ENCODE measurements around the gene PKHD1.

PKHD1 gene

GRCh38 chr6:51718533-51718932, 368.9 kb downstream of the PKHD1 start:
- DNase-seq (ENCODE audit: low read depth in 1 of 2, low spot score in 1 of 2) = no peak
- TF ChIP-seq POLR2AphosphoS5 (IDR thresholded peaks at IDR 0.05; ENCODE audit: low read depth) = no peak
- TF ChIP-seq REST (IDR thresholded peaks at IDR 0.05; ENCODE audit: insufficient replicate concordance, low read depth) = no peak
- TF ChIP-seq GABPA (IDR thresholded peaks at IDR 0.05; ENCODE audit: low read depth) = no peak
- TF ChIP-seq CTCF (IDR thresholded peaks at IDR 0.05; ENCODE audit: insufficient read depth, low read length) = no peak
- TF ChIP-seq SPI1 (IDR thresholded peaks at IDR 0.05; ENCODE audit: borderline replicate concordance, low read depth) = no peak
- no peak overlapping the region for H3K27ac ChIP-seq (replicated peaks)
- no peak overlapping the region for H3K4me3 ChIP-seq (replicated peaks; ENCODE audit: insufficient read depth, low read length)
- H3K27me3 ChIP-seq (ENCODE audit: insufficient read depth, poor library complexity, severe bottlenecking) = no peaks in the 10 kb centered on the region

- no peak for DNase-seq (ENCODE audit: low read depth in 1 of 2, low spot score in 1 of 2)
- Histone ChIP-seq H3K27me3 (ENCODE audit: insufficient read depth, poor library complexity, severe bottlenecking) (no peaks in the 10 kb centered on the region), H3K4me3 (replicated peaks; ENCODE audit: insufficient read depth, low read length) (no peak overlapping the region), H3K27ac (replicated peaks) (no peak overlapping the region)
- no peak for TF ChIP-seq POLR2AphosphoS5 (IDR thresholded peaks at IDR 0.05; ENCODE audit: low read depth)
Observed at GRCh38 chr6:51717477-51717876, 369.9 kb downstream of the PKHD1 start.

GRCh38 chr6:51711876-51712275, 375.5 kb downstream of the PKHD1 start:
- no peak for DNase-seq (ENCODE audit: low read depth in 1 of 2, low spot score in 1 of 2)
- no peaks in the 10 kb centered on the region for H3K27me3 ChIP-seq (ENCODE audit: insufficient read depth, poor library complexity, severe bottlenecking)
- TF ChIP-seq GABPA (IDR thresholded peaks at IDR 0.05; ENCODE audit: low read depth) (no peak), CTCF (IDR thresholded peaks at IDR 0.05; ENCODE audit: insufficient read depth, low read length) (no peak), POLR2AphosphoS5 (IDR thresholded peaks at IDR 0.05; ENCODE audit: low read depth) (no peak), SPI1 (IDR thresholded peaks at IDR 0.05; ENCODE audit: borderline replicate concordance, low read depth) (no peak), REST (IDR thresholded peaks at IDR 0.05; ENCODE audit: insufficient replicate concordance, low read depth) (no peak)
- no peak overlapping the region for H3K27ac ChIP-seq (replicated peaks)
- no peak overlapping the region for H3K4me3 ChIP-seq (replicated peaks; ENCODE audit: insufficient read depth, low read length)

- Histone ChIP-seq H3K4me3 (replicated peaks; ENCODE audit: insufficient read depth, low read length) (no peak overlapping the region), H3K27me3 (ENCODE audit: insufficient read depth, poor library complexity, severe bottlenecking) (no peaks in the 10 kb centered on the region), H3K27ac (replicated peaks) (no peak overlapping the region)
- no peak for TF ChIP-seq CTCF (IDR thresholded peaks at IDR 0.05; ENCODE audit: insufficient read depth, low read length)
- TF ChIP-seq GABPA (IDR thresholded peaks at IDR 0.05; ENCODE audit: low read depth) = no peak
- no peak for TF ChIP-seq SPI1 (IDR thresholded peaks at IDR 0.05; ENCODE audit: borderline replicate concordance, low read depth)
- no peak for TF ChIP-seq POLR2AphosphoS5 (IDR thresholded peaks at IDR 0.05; ENCODE audit: low read depth)
- TF ChIP-seq REST (IDR thresholded peaks at IDR 0.05; ENCODE audit: insufficient replicate concordance, low read depth) = no peak
- no peak for DNase-seq (ENCODE audit: low read depth in 1 of 2, low spot score in 1 of 2)
Observed at GRCh38 chr6:51706086-51706485, 381.3 kb downstream of the PKHD1 start.

Data from HL-60 (cell line).